UCSD-AML1 (cell line): Measurements from ENCODE around the gene TBCA.

Experiments used
- DNase-seq: peaks from one replicate; lab custom pipeline; 2025; ENCODE audit not compliant: unreplicated experiment; lab: John Stamatoyannopoulos, UW

Gene TBCA

GRCh38 chr5:77643654-77644370, 132.3 kb downstream of the TBCA start:
- no peak for DNase-seq

GRCh38 chr5:77642738-77643653, 133.1 kb downstream of the TBCA start:
- DNase-seq: no peak

- DNase-seq: no peak
Observed at GRCh38 chr5:77641963-77642737, 134.0 kb downstream of the TBCA start.

GRCh38 chr5:77641397-77641943, 134.7 kb downstream of the TBCA start:
- no peak for DNase-seq
